ENCODE results near the gene NPTX2. TPM values are rescaled to one million over a fixed set of nuclear protein-coding genes. Genes with fewer than 3 reads are reported as not detected.

NPTX2 gene
- total and polyA plus RNA-seq, 2 of the 8 experiments (the other 6 are each of a cell fraction or from before 2014, with no cell fraction given): 18.4 to 19.2 TPM

GRCh38 chr7:98571006-98571405, 46.1 kb upstream of the NPTX2 start (continued):
- TF ChIP-seq KDM4A (IDR thresholded peaks at IDR 0.05; ENCODE audit: low read depth, low read length, severe bottlenecking): no peak
- no peak for TF ChIP-seq NRF1 (IDR thresholded peaks at IDR 0.05; ENCODE audit: low read depth, low read length)
- no peak for TF ChIP-seq MAFK (IDR thresholded peaks at IDR 0.05; ENCODE audit: low read depth, low read length)
- no peak for TF ChIP-seq EZH2 (IDR thresholded peaks at IDR 0.05; ENCODE audit: low read depth, low read length, severe bottlenecking)
- TF ChIP-seq CHD7 (IDR thresholded peaks at IDR 0.05; ENCODE audit: insufficient replicate concordance, low read length): no peak
- no peak for TF ChIP-seq MAX (IDR thresholded peaks at IDR 0.05)
- no peak for TF ChIP-seq EGR1 (IDR thresholded peaks at IDR 0.05; ENCODE audit: borderline replicate concordance, low read depth, low read length)
